Activated CD4-positive, alpha-beta T cell treated with anti-CD3 and anti-CD28 coated beads, Interleukin-2, amount 50 U/mL, for 24 hours (primary cell): Measurements from ENCODE around the gene ZNF546.
"Not testable (repeated sequence)": the region's sequence is repeated elsewhere in the genome, so short reads cannot be mapped to it uniquely, and the experiment has no call there.

Experiments
- DNase-seq, 2 donors: peaks; one replicate each; pipeline ENCODE4 v3.0.0-alpha.2; 2020; ENCODE audit warnings: low read depth in 1 of 2, low spot score in 1 of 2

The ZNF546 gene

DNA sequence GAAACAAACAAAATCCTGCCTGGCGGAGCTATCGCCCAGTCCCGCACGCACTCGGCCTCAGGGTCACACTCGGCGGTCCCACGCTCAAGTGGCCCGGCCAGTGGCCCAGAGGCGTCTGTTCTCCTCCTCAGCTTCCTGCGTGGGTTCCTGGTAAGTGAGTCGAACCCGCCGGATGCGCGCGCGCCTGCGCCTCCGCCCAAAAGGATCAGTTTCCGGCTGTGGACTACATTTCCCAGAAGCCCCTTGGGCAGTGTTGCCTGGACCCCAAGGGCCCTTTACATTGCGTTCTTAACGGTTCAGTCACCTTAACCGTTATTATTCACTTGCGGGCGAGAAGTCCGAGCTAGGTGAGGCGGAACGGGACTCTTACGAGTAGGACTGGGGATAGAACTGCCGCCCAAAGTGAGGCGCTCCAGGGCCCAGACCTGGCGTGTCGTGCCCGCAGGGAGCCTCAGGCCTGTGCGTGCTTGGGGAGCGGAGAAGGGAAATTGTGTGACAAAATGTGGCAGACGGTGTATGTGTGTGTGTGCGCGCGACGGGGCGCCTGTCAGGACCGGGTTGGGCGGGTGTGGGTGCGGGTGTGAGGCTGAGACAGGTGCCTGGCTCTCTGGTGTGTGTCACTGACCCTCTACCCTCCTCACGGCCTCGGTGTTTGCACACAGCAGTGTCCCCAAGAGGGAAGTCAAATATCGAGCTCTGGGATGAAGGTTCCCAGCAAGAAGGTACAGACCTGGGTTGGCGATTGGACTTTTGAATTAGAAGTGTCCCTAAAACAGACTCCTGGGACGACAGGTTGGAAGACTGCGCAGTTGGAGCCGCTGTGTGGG lies at the start of gene ZNF546:
Gene ZNF546, plus strand, starts transcription at position 250 of the 827 bp plus-strand sequence. CDS start 1,267 bp downstream, outside the sequence.
- peak; percentile 82 to 86 for DNase-seq

DNA sequence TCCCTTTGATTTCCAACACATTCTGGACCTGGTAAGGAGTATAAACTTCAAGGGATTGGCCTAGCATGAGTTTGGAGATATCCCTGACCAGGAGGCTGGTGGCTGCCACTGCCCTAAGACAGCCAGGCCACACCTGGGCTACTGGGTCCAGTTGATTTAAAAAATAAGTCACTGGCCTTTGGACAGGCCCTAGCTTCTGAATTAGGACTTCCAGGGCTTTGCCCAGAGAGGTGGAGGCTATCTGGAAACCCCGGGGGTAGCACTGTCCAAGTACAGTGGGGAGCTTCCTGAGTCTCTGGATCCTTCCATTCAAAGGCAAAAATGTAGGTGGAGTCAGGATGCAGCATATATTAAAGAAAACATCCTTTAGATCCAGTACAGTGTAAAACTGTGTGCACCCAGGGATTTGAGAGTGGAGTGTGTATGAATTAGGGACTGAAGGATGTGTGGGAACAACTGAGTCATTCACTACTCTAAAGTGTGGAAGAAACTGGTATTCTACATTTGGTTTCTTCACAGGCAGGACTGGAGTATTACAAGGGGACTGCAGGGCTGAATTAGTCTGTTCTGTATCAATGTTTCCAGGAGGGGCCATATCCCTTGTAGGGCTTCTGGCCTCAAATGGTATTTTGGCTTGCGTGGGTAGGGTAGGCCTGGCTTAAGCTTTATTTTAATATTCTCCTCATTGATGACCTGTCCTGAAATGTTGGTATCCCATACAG lies 47.7 kb upstream of the ZNF546 start:
- DNase-seq = no peak

DNA sequence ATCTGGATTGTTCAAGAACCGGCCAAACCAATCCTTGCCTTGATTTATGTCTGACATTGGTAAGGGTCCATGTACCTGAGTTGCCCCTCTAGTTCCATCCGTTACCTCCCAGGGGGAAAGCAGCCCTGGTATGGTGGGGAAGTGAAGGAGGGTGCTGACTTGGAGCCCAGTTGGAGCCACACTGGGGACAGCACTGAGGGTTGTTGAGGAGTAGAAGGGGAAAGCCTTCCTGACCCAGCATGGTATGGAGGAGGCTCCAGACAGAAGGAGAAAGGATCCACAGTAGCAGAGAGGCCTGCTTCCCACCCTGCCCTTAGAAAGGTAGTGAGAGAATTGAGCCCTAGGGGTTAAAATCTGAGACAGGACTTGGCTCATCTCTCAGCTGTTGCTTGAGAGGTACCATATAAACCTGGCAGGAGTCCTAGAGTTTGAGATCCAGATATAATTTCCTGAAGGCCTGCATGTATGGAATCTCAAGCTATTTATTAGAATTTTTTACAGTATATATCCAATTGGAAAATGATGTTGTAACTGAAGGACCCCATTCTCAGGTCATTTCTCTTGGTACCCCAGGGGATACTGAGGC lies 45.7 kb upstream of the ZNF546 start:
- no peak for DNase-seq

DNA sequence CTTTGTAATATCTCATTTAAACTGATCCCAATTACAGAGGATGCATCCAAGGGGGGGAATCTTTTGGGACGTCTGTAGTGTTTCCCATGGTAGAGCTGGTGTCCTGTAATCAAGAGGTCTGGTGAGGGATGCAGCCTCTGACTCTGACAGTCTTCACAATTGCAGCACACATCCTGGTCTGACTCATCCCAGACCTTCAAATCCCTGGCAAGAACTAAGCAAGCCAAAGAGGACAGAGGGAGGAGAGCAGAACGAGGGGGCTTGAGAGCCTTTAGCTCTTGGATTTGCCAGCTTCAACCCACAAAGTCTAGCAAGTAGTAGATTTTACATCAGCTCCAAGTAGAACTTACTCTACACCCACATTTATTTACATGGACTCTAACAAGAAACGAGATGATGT lies 45.2 kb upstream of the ZNF546 start:
- DNase-seq = no peak

DNA sequence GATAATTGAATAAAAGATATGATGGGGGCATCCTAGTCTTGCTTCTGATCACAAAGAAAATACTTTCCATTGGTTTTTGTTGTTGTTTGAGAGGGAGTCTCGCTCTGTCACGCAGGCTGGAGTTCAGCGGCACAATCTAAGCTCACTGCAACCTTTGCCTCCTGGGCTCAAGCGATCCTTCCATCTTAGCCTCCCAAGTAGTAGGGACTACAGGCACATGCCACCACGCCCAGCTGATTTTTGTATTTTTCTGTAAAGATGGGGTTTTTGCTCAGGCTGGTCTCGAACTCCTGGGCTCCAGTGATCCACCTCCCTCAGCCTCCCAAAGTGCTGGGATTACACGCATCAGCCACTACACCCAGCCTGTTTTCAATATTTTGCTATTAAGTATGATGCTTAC lies 42.9 kb upstream of the ZNF546 start:
- no peak for DNase-seq

DNA sequence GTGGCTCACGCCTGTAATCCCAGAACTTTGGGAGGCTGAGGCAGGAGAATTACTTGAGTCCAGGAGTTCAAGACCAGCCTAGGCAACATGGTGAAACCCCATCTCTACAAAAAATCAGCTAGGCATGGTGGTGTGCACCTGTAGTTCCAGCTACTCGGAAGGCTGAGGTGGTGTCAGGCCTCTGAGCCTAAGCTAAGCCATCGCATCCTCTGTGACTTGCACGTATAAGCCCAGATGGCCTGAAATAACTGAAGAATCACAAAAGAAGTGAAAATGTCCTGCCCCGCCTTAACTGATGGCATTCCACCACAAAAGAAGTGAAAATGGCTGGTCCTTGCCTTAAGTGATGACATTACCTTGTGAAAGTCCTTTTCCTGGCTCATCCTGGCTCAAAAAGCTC lies 39.0 kb upstream of the ZNF546 start:
- DNase-seq = not testable (repeated sequence)

DNA sequence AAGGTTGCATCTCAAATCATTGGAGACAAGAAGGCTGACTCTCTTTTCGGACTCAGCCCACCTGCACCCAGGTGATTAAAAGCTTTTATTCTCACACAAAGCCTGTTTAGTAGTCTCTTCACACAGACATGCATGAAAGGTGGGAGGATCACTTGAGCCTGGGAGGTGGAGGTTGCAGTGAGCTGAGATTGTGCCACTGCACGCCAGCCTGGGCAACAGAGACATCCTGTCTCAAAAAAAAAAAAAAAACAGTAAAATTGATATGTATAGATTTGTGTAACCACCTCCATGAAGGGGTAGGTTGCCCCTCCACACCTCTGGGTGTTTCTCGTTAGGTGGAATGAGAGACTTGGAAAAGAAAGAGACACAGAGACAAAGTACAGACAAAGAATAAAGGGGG lies 37.9 kb upstream of the ZNF546 start:
- DNase-seq = not testable (repeated sequence)

DNA sequence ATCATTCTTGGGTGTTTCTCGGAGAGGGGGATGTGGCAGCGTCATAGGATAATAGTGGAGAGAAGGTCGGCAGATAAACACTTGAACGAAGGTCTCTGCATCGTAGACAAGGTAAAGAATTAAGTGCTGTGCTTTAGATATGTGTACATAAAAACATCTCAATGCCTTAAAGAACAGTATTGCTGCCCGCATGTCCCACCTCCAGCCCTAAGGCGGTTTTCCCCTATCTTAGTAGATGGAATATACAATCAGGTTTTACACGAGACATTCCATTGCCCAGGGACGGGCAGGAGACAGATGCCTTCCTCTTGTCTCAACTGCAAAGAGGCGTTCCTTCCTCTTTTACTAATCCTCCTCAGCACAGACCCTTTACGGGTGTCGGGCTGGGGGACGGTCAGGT lies 37.5 kb upstream of the ZNF546 start:
- DNase-seq = not testable (repeated sequence)

DNA sequence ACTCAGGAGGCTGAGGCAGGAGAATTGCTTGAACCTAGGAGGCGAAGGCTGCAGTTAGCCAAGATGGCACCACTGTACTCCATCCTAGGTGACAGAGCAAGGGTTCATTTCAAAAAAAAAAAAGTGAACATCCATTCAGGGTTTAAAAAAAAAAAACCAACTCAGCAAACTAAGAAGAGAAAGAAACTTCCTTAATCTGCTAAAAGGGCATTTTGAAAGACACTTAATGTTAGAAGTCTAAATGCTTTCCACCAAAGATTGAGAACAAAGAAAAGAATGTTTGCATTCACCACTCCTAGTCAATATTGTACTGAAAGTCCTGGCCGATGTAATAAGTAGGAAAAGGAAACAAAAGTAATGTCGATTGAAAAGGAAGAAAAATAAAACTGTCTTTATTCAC lies 33.0 kb upstream of the ZNF546 start:
- DNase-seq = no peak

DNA sequence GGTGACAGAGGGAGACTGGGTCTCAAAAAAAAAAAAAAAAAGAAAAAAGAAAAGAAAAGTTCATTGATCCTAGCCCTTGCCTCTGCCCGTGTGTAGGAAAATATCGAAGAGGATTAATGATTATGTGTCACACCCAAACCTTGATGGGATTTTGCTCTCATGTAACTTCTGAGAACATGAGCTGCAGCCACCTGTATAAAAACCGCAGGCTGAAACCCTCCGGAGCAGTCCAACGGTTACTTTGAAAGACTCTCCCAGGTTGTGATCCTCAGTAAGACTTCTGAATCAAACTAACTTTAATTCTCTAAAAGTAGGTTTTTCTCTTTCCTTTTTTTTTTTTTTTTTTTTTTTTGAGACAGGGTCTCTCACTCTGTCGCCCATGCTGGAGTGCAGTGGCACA lies 30.2 kb upstream of the ZNF546 start:
- no peak for DNase-seq

DNA sequence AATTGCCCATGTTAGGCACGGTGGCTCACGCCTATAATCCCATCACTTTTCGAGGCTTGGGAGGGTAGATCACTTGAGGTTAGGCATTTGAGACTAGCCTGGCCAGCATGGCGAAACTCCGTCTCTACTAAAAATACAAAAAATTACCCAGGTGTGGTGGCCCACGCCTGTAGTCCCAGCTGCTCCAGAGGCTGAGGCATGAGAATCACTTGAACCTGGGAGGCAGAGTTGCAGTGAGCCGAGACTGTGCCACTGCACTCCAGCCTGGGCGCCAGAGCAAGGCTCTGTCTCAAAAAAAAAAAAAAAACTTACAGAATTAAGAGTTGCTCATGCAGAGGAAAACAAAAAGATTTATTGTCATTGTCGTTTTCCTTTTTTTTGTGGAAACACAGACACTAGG lies 29.3 kb upstream of the ZNF546 start:
- DNase-seq = no peak

DNA sequence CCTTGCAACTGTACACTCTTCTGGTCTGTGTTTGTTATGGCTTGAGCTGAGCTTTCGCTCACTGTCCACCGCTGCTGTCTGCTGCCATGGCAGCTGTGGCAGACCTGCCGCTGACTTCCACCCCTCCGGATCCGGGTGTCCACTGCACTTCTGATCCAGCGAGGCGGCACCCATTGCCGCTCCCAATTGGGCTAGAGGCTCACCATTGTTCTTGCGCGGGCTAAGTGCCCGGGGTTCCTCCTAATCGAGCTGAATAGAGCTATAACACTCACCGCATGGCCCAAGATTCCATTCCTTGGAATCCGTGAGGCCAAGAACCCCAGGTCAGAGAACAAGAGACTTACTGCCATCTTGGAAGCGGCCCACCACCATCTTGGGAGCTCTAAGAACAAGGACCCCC lies 28.1 kb upstream of the ZNF546 start:
- no peak for DNase-seq

DNA sequence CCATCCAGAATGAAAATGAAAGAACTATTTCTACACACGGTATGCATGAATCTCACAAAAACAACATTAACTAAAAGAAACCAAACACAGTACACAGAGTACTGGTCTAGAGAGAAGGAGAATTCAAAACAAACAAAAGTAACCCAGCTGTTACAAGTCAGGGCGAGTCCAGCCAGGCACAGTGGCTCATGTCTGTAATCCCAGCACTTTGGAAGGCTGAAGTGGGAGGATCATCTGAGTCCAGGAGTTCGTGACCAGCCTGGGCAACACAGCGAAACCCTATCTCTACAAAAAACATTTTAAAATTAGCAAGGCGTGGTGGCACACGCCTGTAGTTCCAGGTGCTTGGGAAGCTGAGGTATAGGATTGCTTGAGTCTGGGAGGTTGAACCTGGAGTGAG lies 27.6 kb upstream of the ZNF546 start:
- DNase-seq = no peak

DNA sequence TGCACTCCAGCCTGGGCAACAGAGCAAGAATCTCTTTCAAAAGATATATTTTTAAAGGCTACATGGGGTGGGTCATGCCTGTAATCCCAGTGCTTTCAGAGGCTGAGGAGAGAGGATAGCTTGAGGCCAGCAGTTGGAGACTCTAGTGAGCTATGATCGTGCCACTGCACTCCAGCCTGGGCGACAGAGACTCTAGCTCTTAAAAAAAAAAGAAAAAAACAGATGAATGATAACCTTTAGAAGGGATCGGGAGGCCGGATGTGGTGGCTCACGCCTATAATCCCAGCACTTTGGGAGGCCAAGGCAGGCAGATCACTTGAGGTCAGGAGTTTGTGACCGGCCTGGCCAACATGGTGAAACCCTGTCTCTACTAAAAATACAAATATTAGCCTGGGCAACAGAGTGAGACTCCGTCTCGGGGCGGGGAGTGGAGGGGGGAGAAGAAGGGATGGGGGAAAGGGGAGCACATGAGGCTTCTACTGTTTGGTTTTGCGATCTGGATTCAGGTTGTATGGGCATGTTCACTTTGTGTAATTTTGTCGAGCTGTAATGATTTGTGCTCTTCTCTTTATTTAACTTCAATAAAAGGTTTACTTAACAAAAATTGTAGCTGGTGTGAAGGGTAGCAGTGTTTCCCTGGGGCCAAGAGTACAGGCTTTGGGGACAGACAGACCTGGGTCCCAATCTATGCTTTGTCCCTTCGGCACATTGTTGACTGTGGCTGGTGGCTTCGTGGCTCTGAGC lies 27.0 kb upstream of the ZNF546 start:
- DNase-seq = no peak

DNA sequence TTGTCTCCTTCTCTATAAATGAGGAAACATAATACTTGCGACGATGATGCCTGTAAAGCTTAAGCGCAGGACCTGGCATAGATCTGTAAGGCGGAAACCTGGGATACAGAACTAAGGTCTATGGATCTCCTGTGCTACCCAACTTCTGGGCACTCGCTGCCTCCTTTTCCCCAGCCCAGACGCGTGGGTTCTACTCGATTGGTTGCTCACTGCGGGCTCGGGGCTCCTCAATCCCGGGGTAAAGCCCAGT lies 26.5 kb upstream of the ZNF546 start:
- no peak for DNase-seq

DNA sequence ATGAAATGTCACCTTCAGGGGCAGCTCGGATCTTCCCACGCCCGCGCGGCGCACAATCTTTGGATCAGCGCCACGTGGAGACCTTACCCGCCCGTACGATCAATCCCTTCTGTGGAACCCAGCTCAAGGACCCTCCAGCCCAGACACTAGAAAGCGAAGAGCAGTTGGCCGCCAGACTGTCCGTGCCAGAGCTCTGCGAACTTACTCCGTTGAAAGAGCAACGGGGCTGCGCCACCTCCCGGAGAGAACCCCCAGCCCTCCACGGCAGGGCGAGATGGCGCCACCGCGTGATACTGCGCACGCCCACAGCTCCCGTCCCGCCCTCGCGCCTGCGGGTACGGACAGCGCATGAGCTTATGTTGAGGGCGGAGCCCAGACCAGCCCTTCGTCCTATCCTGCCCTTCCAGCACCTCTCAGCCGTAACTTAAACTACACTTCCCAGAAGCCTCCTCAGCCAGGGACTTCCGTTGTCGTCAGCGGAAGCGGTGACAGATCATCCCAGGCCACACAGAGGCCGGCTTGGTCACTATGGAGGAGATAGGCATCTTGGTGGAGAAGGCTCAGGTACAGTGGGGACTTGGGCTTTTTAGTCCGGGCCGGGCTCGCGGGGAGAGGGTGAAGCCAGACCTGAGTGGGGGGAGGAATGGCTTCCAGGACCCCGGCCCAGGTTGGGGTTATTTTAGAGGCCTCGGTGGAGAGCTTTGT lies 26.0 kb upstream of the ZNF546 start, which contains the start of gene PSMC4:
Gene PSMC4, plus strand, starts transcription at position 491 of the 705 bp plus-strand sequence. Its CDS starts 38 bp downstream, at position 529.
- peak; percentile 97 for DNase-seq

DNA sequence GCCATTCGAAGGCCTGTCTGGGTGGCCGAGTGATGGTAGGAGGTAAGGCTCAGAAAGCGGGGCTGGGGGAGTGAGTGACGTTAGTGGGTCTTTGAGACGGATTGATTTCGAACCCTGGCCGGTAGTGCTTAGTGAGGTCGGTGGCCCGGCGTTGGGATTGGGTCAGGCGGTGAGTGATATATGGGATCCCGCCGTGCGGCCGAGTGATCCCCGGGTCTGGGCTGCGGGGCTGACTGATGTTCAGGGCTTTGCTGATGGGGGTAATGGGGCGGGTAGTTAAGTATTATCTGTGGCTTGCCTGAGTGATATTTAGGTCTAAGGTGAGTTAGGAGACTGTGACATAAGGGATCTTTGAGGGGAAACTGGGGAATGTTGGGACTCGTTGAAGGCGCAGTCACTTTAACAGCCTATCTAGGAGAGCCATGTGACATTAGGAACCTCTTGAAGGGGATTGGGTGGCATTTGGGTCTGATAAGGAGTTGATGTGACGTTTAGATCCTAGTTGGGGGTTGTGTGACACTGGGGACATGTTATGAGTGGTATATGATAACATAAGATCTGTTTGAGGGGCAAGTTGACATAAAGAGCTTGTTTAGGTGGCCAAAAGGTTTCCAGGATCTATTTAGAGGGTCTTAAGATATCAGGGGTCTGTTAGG lies 25.4 kb upstream of the ZNF546 start:
- no peak for DNase-seq

DNA sequence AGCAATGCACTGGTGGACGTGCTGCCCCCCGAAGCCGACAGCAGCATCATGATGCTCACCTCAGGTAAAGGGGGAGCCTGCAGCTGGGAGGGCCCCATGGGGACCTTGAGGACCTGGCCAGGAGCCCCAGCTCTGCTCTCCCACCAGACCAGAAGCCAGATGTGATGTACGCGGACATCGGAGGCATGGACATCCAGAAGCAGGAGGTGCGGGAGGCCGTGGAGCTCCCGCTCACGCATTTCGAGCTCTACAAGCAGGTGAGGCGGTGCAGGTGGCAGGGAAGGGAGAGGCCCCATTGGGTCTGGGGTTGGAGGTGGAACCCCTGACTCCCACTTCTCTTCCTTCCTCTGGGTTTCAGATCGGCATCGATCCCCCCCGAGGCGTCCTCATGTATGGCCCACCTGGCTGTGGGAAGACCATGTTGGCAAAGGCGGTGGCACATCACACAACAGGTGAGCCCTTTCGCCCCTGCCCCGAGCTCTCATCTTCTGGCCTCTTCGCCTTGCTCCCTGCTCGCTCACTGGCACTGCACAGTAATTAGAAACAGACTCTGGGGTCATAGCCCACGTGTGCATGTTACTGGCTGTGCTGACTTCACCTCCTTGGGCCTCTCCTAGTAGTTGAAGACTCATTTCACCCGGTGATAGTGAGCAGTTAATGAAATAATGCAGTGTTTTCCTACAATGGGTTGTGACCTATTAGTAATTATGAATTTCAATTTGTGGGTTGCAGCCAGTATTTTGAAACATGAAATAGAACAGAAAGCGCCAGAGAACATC lies 22.3 kb upstream of the ZNF546 start:
- no peak for DNase-seq

DNA sequence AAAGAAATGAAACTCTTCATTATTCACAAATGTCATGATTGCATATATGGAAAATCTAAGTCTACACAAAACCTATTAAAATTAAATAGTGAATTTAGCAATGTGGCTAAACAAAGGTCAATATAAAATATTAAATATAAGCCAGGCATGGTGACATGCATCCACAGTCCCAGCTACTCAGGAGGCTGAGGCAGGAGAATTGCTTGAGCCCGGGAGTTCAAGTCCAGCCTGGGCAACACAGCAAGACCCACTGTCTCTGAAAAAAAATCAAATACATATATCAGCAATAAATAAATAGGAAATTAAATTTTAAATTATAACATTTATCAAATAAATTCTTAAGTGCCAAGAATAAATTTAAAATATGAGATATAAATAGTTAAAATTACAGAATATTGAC lies 14.0 kb upstream of the ZNF546 start:
- DNase-seq = no peak
